Activated CD8-positive, alpha-beta T cell treated with anti-CD3 and anti-CD28 coated beads, Interleukin-2, amount 10 ng/mL, durations not matched to agents 7 days and 5 days (primary cell): Measurements from ENCODE around the gene KCNJ18. TPM values are rescaled to one million over a fixed set of nuclear protein-coding genes. Genes with fewer than 3 reads are reported as not detected.
"Not testable (repeated sequence)": the region's sequence is repeated elsewhere in the genome, so short reads cannot be mapped to it uniquely, and the experiment has no call there.

Experiments used
- ATAC-seq: fragments of 150-1000 bp; cut with Tn5 transposase; one replicate; pipeline ENCODE4 v1.10.0; 2021; ENCODE audit warnings: moderate library complexity
- CTCF ChIA-PET: fragments of 350-600 bp; sonication (Branson Sonifier 250); formaldehyde crosslinking; loops from one replicate; lab custom pipeline; 2021; ENCODE audit warnings: antibody characterized with exemption; lab: Charles Lee
- POLR2A ChIA-PET: fragments of 350-600 bp; sonication (Branson Sonifier 250); formaldehyde crosslinking; loops from one replicate; lab custom pipeline; 2021; ENCODE audit warnings: antibody characterized with exemption; lab: Charles Lee
- DNase-seq: peaks from one replicate; pipeline ENCODE4 v3.0.0-alpha.2; 2020
- H3K27ac Mint-ChIP-seq: one replicate; pipeline ENCODE4 v1.8.0; 2021; ENCODE audit warnings: mild to moderate bottlenecking, mixed read lengths
- H3K27me3 Mint-ChIP-seq: one replicate; pipeline ENCODE4 v1.8.0; 2021; ENCODE audit warnings: low read depth, mixed read lengths
- H3K36me3 Mint-ChIP-seq: one replicate; pipeline ENCODE4 v1.8.0; 2021; ENCODE audit warnings: low read depth, mixed read lengths
- H3K4me1 Mint-ChIP-seq: one replicate; pipeline ENCODE4 v1.8.0; 2021; ENCODE audit warnings: low read depth, mixed read lengths
- H3K4me3 Mint-ChIP-seq: one replicate; pipeline ENCODE4 v1.8.0; 2021; ENCODE audit warnings: mild to moderate bottlenecking, mixed read lengths
- H3K9me3 Mint-ChIP-seq: one replicate; pipeline ENCODE4 v1.8.0; 2022; ENCODE audit warnings: mixed read lengths; ENCODE audit not compliant: insufficient read depth
- total RNA-seq, 2 experiments: library from RNA; stranded (reverse); gene quantifications; one replicate each; pipeline ENCODE4 v1.2.3, GENCODE V29; 2021

Gene KCNJ18
- not detected for total RNA-seq

GRCh38 chr17:21691883-21692703 is at the start of gene KCNJ18:
TSS of gene KCNJ18 (plus strand) at chr17:21692523. CDS start at chr17:21702787, 10,264 bp downstream.
- CTCF ChIA-PET, H3K4me3 Mint-ChIP-seq, POLR2A ChIA-PET, H3K27me3 Mint-ChIP-seq, ATAC-seq, H3K27ac Mint-ChIP-seq, H3K9me3 Mint-ChIP-seq, H3K4me1 Mint-ChIP-seq, H3K36me3 Mint-ChIP-seq, DNase-seq: not testable (repeated sequence)

- H3K9me3 Mint-ChIP-seq, H3K36me3 Mint-ChIP-seq, CTCF ChIA-PET, H3K4me3 Mint-ChIP-seq, DNase-seq, H3K4me1 Mint-ChIP-seq, H3K27ac Mint-ChIP-seq, ATAC-seq, POLR2A ChIA-PET, H3K27me3 Mint-ChIP-seq: not testable (repeated sequence)
These were observed 44.2 kb upstream of the KCNJ18 start for GRCh38 chr17:21648125-21648524.

GRCh38 chr17:21650043-21650442 is 42.3 kb upstream of the KCNJ18 start:
- CTCF ChIA-PET, DNase-seq, H3K4me3 Mint-ChIP-seq, H3K36me3 Mint-ChIP-seq, H3K4me1 Mint-ChIP-seq, H3K9me3 Mint-ChIP-seq, H3K27me3 Mint-ChIP-seq, POLR2A ChIA-PET, H3K27ac Mint-ChIP-seq, ATAC-seq: not testable (repeated sequence)

GRCh38 chr17:21652049-21652448 is 40.3 kb upstream of the KCNJ18 start:
- H3K27ac Mint-ChIP-seq, H3K4me3 Mint-ChIP-seq, H3K4me1 Mint-ChIP-seq, H3K9me3 Mint-ChIP-seq, DNase-seq, CTCF ChIA-PET, POLR2A ChIA-PET, ATAC-seq, H3K27me3 Mint-ChIP-seq, H3K36me3 Mint-ChIP-seq: not testable (repeated sequence)

- H3K27me3 Mint-ChIP-seq, CTCF ChIA-PET, H3K27ac Mint-ChIP-seq, ATAC-seq, DNase-seq, H3K4me3 Mint-ChIP-seq, POLR2A ChIA-PET, H3K36me3 Mint-ChIP-seq, H3K9me3 Mint-ChIP-seq, H3K4me1 Mint-ChIP-seq: not testable (repeated sequence)
These were observed 39.1 kb upstream of the KCNJ18 start for GRCh38 chr17:21653211-21653610.

GRCh38 chr17:21656518-21657309 is 35.6 kb upstream of the KCNJ18 start:
- DNase-seq, CTCF ChIA-PET, ATAC-seq, H3K27me3 Mint-ChIP-seq, H3K9me3 Mint-ChIP-seq, H3K27ac Mint-ChIP-seq, H3K4me3 Mint-ChIP-seq, H3K36me3 Mint-ChIP-seq, H3K4me1 Mint-ChIP-seq, POLR2A ChIA-PET: not testable (repeated sequence)

- H3K27me3 Mint-ChIP-seq, DNase-seq, CTCF ChIA-PET, H3K4me3 Mint-ChIP-seq, H3K9me3 Mint-ChIP-seq, ATAC-seq, H3K4me1 Mint-ChIP-seq, POLR2A ChIA-PET, H3K36me3 Mint-ChIP-seq, H3K27ac Mint-ChIP-seq: not testable (repeated sequence)
These were observed 32.7 kb upstream of the KCNJ18 start for GRCh38 chr17:21659635-21660034.

- H3K36me3 Mint-ChIP-seq, DNase-seq, ATAC-seq, H3K4me3 Mint-ChIP-seq, H3K9me3 Mint-ChIP-seq, H3K27ac Mint-ChIP-seq, H3K27me3 Mint-ChIP-seq, POLR2A ChIA-PET, CTCF ChIA-PET, H3K4me1 Mint-ChIP-seq: not testable (repeated sequence)
These were observed 30.9 kb upstream of the KCNJ18 start for GRCh38 chr17:21661455-21661854.

- CTCF ChIA-PET, H3K27me3 Mint-ChIP-seq, DNase-seq, H3K27ac Mint-ChIP-seq, POLR2A ChIA-PET, H3K36me3 Mint-ChIP-seq, H3K9me3 Mint-ChIP-seq, H3K4me3 Mint-ChIP-seq, H3K4me1 Mint-ChIP-seq, ATAC-seq: not testable (repeated sequence)
These were observed 29.2 kb upstream of the KCNJ18 start for GRCh38 chr17:21663166-21663565.

GRCh38 chr17:21663614-21664474 is 28.5 kb upstream of the KCNJ18 start:
- H3K36me3 Mint-ChIP-seq, H3K27ac Mint-ChIP-seq, H3K4me3 Mint-ChIP-seq, H3K27me3 Mint-ChIP-seq, DNase-seq, H3K4me1 Mint-ChIP-seq, POLR2A ChIA-PET, H3K9me3 Mint-ChIP-seq, CTCF ChIA-PET, ATAC-seq: not testable (repeated sequence)

GRCh38 chr17:21665171-21665570 is 27.2 kb upstream of the KCNJ18 start:
- H3K27ac Mint-ChIP-seq, POLR2A ChIA-PET: not testable (repeated sequence)

More at GRCh38 chr17:21665171-21665570, 27.2 kb upstream of the KCNJ18 start:
- DNase-seq, H3K9me3 Mint-ChIP-seq, H3K4me1 Mint-ChIP-seq, CTCF ChIA-PET, ATAC-seq, H3K4me3 Mint-ChIP-seq, H3K27me3 Mint-ChIP-seq, H3K36me3 Mint-ChIP-seq: not testable (repeated sequence)
